ENCODE data around the gene PLCB3.
"Not testable (repeated sequence)": the region's sequence is repeated elsewhere in the genome, so short reads cannot be mapped to it uniquely, and the experiment has no call there.

The PLCB3 gene

DNA sequence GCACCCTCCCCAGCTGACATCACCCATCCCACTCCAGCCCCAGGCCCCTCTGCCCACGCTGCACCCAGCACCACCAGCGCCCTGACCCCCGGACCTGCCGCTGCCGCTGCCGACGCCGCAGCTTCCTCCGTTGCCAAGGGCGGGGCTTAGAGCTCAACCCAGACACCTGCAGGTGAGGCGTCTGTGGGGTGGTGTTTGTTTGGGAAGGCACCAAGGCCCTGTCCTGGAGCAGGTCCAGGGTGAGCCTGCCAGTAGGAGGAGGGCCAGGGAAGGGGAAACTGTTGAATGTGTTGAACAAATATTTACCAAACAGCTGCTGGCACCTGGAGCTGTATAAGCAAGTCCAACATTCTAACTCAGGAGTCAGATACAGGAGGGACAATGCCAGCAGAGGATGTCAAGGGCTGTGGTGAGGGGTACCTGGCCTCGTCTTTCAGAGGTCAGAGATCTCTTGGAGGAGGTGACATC lies 13.8 kb upstream of the PLCB3 start:
- DNase-seq (ENCODE audit: low spot score) = no peak

DNA sequence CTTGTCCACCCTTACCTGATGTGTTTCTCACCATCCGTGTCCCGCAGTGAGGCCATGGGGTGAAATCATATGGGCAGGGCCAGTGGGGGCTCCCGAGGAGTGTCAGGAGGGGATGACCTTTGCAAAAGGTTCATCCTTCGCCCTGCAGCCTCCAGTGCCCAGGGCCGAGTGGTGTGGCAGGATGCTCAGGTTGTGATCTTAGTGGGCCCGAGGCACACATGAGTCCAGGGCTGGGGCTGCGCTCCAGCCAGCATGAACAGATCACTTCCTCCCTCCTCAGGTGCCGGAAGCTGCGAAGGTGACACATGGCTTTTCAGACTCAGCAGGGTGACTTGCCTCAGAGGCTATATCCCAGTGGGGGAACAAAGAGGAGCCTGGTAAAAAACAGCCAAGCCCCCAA lies 13.3 kb upstream of the PLCB3 start:
- no peak for DNase-seq (ENCODE audit: low spot score)

DNA sequence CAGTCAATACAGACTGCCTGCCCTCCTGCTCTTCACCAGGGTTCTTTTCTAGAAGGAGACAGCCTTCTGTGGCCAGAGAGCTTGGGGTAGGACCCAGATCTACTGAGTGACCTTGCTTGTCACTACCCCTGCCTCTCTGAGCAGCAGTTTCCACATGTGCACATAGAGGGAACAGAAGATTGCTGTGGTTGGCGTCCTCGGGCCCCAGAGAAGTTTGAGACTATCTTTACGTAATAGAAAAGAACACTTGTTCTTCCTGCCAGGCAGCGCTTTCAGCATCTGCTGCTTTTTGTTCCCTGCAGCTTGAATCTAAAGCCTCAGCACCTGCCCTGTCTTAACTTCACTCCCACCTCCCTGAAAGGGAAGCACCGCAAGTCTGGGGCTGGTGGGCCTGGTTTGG lies 12.3 kb upstream of the PLCB3 start:
- no peak for DNase-seq (ENCODE audit: low spot score)

DNA sequence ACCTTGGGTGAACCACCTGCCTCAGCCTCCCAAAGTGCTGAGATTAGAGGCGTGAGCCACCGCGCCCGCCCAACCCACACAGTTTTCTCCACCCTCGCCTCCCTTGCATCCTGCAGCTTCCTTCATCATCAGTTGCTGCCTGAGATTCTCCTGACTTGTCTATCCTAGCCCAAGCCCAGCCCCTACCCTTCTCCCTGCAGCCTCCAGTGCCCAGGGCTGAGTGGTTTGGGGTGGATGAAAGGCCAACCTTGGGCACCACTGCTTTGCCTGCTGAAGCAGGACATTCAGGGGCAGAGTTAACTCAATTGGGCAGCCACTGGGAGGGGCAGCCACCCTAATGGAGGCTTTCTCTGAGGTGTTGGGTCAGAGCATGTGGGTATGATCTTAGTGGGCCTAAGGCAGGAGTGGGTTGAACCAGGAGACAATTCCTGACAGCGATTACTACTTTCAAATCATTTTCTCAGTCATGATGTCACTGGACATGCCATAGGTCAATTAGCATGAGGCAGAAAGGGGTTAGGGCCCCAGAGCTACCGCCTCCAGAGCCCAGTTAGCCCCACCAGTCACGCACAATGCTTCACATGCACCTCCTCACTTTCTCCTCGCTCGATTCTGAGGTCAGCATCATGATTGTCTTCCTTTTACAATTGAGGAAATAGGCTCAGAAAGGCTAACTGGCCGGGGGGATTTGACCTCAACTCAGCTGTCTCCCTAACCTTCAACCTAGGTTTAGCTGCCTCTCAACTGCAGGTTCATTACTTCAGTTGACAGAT lies 11.5 kb upstream of the PLCB3 start:
- DNase-seq (ENCODE audit: low spot score) = no peak

DNA sequence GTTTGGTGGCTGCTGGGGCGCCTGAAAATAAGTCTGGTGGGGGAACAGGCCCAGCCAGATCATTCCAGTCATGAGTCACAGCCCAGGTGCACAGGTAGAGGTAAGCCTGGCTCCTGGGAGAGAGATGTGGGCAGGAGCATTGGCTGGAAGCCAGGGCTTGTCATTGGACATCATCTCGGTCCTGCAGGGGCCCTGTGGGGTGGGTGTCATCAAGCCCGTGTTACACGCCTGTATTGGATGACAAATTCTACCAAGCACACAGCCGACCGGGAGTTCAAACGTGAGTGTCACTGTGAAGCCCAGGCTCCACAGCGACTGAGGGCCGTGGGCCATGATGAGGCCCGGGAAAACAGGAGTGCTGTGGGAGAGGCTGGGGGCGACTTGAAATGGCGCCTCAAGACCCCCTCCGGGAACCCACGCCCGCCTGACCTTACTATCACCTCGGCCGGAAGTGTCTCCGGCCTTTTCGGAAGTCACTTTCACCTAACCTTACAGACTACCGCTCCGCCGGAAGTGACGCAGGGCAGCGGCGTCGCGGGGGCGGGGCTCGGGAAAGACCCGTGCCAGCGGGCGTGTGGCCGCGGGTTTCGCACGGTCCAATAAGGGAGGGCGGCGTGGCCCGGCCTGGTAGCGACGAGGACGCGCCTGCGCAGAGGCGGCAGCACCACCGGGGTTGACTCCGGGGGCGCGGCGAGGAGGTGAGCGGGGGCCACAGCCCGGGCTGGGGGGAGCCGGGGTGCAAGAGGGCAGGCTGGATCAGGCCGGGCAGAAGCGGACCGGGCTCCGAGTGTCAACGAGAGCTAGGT lies 10.7 kb upstream of the PLCB3 start, which contains the start of gene FKBP2:
Gene FKBP2 (plus strand): TSS at position 661 of the 806 bp plus-strand sequence. CDS start 1,293 bp downstream, outside the sequence.
- peak; percentile 96 for DNase-seq (ENCODE audit: low spot score)

DNA sequence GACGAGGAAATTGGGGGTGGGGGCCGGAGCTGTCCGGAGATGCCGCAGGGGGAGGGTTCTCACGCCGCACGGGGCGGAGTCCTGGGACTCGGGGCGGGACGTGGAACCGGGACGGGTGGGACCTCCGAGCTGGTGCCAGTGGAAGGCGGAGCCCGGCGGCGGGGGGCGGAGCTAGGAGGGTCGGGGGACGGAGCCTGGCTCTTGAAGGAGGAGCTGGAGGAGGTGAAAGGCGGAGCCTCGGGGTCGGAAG lies 10.2 kb upstream of the PLCB3 start:
- DNase-seq (ENCODE audit: low spot score) = peak; percentile 98

DNA sequence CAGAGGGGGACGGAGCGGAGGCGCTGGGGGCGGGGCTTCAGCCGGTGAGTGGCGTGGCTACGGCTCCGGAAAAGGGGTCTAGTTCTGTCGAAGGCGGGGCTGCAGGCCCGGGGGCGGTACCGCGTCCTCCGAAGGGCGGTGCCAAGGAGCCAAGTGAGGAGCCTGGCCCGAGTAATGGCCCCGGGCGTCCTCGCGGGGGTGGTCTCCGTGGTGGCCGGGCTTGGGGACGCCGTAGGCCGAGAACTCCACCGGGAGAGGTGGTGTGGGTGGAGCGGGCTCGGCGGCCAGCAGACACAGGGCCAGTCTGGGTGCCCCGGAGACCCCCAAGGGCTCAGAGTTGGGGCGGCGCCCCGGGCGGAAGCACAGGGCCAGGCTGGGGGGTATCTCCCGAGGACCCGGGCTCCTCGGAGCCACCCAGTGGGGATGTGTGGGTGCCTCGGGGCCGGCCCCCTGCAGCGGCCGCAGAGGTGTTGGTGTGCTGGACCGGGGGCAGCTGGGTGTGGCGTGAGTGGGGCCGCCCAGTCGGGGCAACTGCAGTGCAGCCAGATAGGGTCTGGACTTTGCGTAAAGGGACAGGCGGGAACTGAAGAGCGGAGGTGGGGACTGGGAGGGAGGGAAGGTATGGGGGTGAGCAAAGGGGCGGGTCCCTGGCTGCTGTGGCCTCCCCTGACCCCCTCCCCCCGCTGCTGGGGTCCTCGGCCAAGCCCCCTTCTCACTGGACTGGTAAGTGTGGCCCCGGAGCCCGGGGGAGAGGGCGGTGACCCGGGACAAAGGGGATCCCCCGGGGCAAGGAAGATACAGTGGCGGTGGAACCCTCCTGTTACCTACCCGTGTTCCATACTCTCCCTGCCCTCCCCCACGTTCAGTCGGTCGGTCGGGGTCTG lies 9.6 kb upstream of the PLCB3 start:
- DNase-seq (ENCODE audit: low spot score) = no peak

DNA sequence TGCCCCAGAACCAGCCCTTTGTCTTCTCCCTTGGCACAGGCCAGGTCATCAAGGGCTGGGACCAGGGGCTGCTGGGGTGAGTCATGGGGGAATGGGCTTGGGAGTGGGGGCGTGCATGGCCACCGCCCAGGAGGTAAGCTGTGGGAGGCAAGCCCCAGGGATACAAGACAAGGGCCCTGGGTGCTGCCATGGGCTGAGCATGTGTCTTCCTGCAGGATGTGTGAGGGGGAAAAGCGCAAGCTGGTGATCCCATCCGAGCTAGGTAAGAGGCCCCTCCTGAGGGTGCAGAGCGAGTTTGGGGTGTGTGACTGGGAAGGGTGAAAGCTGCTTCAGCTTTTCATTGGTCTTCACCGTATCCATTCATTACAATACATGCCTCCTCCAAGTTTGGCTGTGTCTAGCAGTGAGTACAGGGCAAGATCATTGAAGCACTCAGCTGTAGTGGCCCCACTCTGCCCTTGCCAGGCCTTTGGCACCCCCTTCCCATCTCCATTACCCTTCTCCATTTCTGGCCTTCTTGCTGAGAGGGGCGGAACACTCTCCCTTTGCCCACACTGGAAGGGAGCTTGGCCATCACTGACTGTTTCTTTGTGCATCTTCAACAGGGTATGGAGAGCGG lies 8.0 kb upstream of the PLCB3 start:
- no peak for DNase-seq (ENCODE audit: low spot score)

DNA sequence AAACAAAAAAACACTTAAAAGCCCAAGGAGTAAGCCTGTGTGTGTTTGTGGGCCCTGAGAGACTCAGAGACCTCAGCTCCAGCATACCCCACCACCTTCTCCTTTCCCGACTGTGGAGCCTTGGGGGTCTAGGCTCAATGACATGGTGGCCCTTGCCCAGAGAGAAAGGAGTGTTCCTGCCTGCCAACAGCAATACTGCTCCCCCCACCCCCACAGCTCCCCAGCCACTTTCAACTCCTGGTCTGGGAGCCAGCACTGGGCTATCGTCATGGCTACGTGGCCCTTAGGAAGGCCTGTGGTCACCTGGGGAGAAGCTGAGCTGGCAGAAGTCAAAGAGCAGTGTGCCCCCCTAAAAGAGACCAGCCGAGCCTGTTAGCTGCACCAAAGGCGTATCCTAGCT lies 7.2 kb upstream of the PLCB3 start:
- no peak for DNase-seq (ENCODE audit: low spot score)

DNA sequence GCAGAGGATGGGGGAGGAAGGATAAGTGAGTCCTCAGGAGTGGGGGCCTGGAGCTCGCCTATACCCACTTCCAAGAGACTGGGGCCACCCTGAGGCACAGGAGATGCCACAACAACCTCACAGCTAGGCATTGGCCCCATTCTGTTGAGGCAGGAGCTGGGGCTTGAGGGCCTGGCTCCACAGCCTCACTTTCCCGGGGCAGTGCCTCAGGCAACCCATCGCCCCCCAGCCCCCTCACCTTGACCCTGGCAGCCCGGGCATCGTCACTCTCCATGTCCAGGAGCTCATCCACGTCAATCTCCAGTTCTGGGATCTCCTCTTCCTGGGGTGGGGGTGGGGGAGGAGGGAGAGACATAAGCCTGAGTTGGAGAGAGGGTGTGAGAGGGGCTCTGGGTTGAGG lies 6.4 kb upstream of the PLCB3 start:
- no peak for DNase-seq (ENCODE audit: low spot score)

DNA sequence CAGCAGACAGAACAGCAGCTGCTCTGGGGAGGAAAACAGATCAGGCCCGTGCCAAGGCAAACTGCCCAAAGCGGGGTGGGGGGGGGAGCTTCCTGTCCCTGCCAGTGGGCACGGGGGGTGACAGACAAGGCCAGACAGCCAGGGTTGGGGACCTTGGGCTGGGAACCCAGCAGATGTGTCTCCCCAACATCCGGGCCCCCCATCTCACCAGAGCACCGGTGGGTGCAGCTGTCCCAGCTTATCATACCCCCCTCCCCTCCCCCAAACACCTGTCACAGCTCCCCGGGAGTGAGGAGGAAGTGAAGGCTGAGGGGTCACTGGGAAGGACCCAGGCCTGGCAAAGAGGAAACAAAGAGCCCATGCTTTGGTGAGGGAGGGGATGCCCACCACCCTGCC lies 5.9 kb upstream of the PLCB3 start:
- DNase-seq (ENCODE audit: low spot score) = no peak

DNA sequence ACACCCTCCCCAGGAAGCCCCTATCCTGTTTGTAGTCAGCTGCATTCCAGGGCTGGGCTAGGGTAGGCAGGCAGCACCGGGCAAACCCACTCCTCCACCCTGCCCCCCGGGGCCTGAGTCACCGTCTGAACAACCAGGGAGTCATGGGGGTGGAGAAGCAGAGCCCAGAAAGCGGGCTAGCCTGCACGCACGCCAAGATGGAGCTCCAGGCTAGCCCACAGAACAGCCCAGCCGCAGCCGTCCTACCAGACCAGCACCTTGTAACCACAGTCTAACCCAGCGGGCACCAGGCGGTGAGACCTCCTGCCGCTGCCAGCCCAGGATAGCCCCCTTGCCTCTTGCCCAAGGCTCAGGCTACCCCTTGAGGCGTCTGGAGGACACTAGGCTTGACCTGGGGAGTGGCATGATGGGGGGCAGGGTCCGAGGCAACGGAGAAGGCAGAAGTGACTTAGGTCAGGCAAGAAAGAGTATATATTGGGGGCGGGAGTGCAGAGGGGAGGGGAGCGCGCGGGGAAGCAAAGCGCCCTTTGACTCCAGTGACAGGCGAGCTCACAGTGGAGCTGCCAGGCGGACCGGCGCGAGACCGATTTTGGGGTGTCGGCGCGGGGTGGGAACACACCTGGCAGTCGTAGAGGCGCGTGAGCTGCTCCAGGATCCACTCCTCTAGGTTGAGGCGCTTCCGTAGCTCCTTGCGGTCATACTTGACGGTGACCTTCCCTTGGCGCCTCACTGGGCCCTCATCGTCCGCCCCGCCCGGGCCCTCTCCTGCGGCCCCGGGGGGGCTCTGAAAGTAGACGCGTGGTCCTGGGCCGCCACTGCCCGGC lies 5.3 kb upstream of the PLCB3 start:
- no peak for DNase-seq (ENCODE audit: low spot score)

DNA sequence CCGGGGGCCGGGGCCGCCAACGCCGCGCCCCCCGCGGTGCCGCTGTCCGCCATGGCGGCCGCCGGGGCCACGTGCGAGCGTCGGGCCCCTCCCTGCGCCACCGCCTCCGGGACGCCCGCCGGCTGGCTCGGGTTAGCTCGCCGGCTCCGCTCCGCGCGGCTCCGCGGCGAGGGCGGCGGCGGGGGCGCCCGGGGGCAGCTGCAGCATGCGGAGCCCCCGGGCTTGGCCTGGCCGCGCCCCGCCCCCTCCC lies 4.8 kb upstream of the PLCB3 start:
- DNase-seq (ENCODE audit: low spot score) = not testable (repeated sequence)

DNA sequence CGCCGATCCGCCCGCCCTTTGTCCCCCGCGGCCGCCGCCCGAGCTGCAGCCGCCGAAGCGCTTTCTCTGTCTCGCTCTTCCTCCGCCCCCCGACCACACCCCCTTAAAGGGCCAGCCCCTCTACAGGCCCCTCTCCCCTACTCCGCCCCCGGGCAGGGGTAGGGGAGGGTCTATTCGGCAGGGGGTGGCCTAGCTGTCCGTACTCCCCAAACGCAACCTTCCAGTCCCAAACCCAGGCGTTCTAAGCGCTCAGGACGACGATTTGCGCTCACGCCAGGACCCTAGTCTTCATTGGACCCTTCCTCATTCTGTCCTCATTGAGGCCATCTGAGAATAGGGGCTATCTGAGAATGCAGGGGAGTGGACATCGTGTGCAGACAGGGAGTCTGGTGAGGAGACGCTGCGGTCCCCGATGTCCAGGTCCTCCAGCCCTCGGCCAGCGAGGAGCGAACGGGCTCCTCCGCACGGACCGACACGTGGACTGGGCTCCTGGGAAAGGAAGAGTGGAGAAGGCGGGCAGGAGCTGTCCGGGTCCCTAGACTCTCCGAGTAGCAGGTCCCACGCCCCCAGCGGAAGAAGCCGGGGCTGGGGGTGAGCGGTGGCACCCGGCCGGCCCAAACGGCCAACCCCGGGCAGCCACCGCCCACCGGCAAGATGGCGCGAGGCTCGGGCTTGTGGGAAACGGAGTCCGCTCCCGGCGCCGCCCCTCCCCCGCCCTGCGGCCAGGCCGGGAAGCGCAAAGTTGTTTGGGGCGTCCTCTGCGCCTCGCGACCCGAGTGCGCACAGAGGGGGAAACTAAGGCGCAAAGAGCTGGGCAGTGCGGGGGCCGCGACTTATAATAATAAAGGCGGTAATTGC lies 4.2 kb upstream of the PLCB3 start, which contains the start of gene PPP1R14B:
Gene PPP1R14B (minus strand): TSS at position 73 of the 858 bp plus-strand sequence. CDS start 270 bp downstream, outside the sequence.
- peak; percentile 76 for DNase-seq (ENCODE audit: low spot score)

DNA sequence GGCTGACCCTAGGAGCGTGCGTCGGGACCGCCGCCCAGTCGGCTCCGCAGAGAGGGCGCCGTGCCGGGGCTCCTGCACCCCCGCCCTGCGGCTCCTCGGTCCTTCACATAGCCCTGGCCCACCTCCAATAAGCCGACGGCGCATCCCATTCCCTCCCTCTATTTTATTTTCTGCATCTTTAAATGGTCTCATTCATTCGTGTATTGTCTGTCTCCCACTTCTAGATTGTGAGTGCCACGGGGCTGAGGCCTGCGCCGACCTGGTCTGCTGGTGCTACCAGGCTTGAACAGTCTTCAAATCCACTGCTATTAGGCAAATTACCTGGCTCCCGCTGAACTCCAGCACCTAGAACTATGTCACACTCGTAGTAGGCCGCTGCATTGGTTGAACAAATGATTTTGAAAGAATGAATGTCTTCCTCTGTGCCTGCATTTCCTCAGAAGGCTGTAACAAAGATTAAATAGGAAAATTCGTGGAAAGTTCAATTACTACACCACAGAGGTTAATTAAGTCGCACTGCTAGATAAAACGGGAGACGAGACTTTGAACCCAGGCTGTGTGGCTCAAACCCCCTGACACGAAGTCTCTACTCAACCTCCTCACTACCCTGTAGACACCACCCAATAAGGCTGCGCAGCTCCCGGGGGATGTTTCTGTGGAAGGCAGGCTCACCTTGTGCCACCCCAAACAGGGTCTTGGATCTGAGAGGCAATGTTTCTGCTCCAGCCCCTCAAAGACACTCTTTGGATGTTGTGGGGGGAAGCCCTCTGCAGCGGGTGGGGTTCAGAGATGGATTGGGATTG lies 3.4 kb upstream of the PLCB3 start:
- DNase-seq (ENCODE audit: low spot score) = no peak

DNA sequence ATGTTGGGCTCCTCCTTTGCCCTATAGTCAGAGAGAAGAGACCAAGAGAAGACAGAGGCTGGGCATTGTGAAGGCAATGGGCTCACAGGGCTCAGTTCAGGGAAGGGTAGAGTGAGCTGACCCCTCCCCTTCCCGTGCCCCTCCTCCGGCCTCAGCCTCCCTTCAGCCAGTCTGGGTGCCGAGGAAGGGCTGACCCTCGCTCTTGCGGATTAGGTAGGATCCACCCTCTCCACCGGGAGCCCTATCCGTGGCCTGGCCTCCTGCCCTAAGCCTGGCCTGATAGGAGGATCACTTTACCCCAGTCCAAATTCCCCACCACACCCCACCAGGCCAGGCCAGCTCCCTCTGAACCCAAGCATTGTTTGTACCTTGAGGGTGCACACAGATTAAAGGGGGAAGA lies 2.8 kb upstream of the PLCB3 start:
- no peak for DNase-seq (ENCODE audit: low spot score)

DNA sequence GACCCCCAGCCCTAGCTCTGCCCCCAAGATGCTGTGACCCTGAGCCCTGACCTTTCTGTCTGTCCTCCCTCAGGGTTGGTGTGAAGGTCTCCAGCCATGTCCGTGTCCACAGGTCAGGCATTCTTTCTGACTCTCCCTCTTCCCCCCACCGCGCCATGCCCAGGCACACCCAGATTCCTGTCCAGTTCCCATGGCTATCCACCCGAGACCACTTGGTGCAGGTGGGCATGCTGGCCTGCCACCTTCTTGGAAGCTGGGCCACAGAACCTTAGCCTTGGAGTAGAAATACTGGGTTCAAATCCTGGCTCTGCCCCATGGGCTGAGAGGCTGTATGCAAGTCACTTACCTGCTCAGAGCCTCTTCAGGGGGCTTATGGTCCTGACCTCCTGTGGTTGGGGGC lies 2.3 kb upstream of the PLCB3 start:
- DNase-seq (ENCODE audit: low spot score) = no peak

DNA sequence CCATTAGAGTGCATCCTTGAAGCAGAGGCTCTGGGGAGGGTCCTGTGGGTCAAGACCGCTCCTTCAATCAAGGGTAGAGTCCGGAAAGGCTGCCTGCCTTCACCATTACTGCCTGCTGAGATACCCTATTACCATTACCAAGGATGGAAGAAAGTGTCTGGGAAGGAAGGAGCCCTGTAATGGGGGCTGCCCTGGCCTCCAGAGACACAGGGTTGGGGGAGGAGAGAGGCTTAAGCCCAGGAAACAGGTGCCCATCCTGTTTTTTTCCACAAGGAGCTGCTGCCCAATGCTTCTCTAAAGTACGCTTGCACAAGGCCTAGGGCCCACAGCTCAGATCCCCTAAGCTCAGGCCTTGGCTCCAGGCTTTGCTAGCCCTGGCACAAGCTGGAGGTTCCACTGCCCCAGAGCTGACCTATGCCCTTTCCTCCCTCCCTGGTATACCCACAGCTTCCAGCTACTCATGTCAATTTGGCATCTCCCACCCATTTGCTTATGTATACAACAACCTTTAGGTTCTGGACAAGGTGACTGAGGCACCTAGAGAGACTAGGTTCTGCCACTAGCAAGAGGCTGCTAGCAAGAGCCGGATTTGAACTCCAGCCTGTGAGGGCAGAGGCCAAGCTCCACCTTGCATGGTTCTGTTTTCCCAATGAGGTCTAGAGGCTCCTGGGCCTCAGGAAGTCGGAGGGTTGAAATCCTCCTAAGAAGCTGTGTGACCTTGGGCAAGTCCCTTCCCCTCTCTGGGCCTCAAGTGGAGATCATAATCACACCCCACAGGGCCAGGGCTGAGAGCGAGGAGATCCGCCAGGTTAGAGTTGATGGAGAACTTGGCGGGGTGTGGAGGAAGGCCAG lies 1.5 kb upstream of the PLCB3 start:
- DNase-seq (ENCODE audit: low spot score) = no peak
